Panc1 (cell line): ENCODE measurements around the gene PODNL1. TPM values are rescaled to one million over a fixed set of nuclear protein-coding genes. Genes with fewer than 3 reads are reported as not detected.

Source experiments
- ATAC-seq: fragments of 200-7000 bp; cut with Tn5 transposase; 2 replicates; pipeline ENCODE4 v1.9.1; 2020; ENCODE audit warnings: mild to moderate bottlenecking, moderate library complexity
- BruUV-seq: library from RNA; stranded (reverse); fragments of 400-500 nt; replicated peaks from 2 replicates; lab custom pipeline; 2021; lab: Mats Ljungman, UMichigan
- CTCF ChIA-PET: fragments of 300-600 bp; sonication (Branson Sonifier 250); formaldehyde crosslinking; loops from one replicate; lab custom pipeline; 2022; ENCODE audit warnings: antibody characterized with exemption; lab: Charles Lee
- POLR2A ChIA-PET: fragments of 300-600 bp; sonication (Branson Sonifier 250); formaldehyde crosslinking; loops from one replicate; lab custom pipeline; 2022; ENCODE audit warnings: antibody characterized with exemption; lab: Charles Lee
- DNase-seq: peaks from one replicate; pipeline ENCODE4 v3.0.0-alpha.2; 2010; ENCODE audit warnings: low read depth, low spot score
- H3K27ac ChIP-seq: 2 replicates; pipeline ENCODE4 v1.5.1; 2011; ENCODE audit warnings: mild to moderate bottlenecking, low read length, inconsistent platforms
- H3K27me3 ChIP-seq: fragments of 200-500 bp; sonication (Bioruptor generic); 2 replicates; pipeline ENCODE4 v1.6.0; 2014; ENCODE audit warnings: low read length, inconsistent platforms; ENCODE audit not compliant: control insufficient read depth, insufficient read depth
- H3K36me3 ChIP-seq: fragments of 200-500 bp; sonication (Bioruptor generic); 2 replicates; pipeline ENCODE4 v1.5.1; 2014; ENCODE audit warnings: inconsistent platforms, mild to moderate bottlenecking, low read length, moderate library complexity; ENCODE audit not compliant: control insufficient read depth, insufficient read depth
- H3K4me1 ChIP-seq: 2 replicates; pipeline ENCODE4 v1.5.1; 2011; ENCODE audit warnings: inconsistent platforms, mild to moderate bottlenecking, low read length, moderate library complexity; ENCODE audit not compliant: control insufficient read depth, insufficient read depth
- H3K4me3 ChIP-seq, 2 experiments: 2 replicates each; pipeline ENCODE4 v1.5.1; 2011 to 2012; ENCODE audit warnings: low read depth in 2 of 2, low read length in 2 of 2, mild to moderate bottlenecking in 2 of 2, inconsistent platforms in 1 of 2, moderate library complexity in 1 of 2
- H3K9me3 ChIP-seq: fragments of 200-500 bp; sonication (Bioruptor generic); 2 replicates; pipeline ENCODE4 v1.5.1; 2014; ENCODE audit warnings: low read depth, mild to moderate bottlenecking, inconsistent platforms, low read length, moderate library complexity; ENCODE audit not compliant: control insufficient read depth, insufficient read depth
- POLR2AphosphoS5 ChIP-seq: IDR thresholded peaks from 2 replicates; pipeline ENCODE4 v1.6.1; 2012; ENCODE audit warnings: mild to moderate bottlenecking, low read depth, low read length, moderate library complexity
- SIN3A ChIP-seq: IDR thresholded peaks from 2 replicates; pipeline ENCODE4 v1.6.1; 2012; ENCODE audit warnings: low read depth, mild to moderate bottlenecking, low read length, moderate library complexity, borderline replicate concordance; ENCODE audit not compliant: insufficient read depth
- TCF7L2 ChIP-seq: IDR thresholded peaks from 2 replicates; pipeline ENCODE4 v1.6.1; 2011; ENCODE audit warnings: mild to moderate bottlenecking, low read depth, low read length, inconsistent platforms
- in situ Hi-C: cut with HindIII; loops from 2 replicates; pipeline ENCODE4 v1.10.0; 2016; ENCODE audit warnings: low sequenced_read_pairs, low pct_unique_long_range_greater_than_20kb
- intact Hi-C: fragments of 100-400 bp; cut with micrococcal nuclease; formaldehyde crosslinking; loops from one replicate; pipeline ENCODE4 v1.10.0; 2022; ENCODE audit not compliant: unreplicated experiment
- total RNA-seq: library from RNA; stranded (reverse); gene quantifications from one replicate; pipeline ENCODE4 v1.2.1, GENCODE V29; 2021; ENCODE audit not compliant: unreplicated experiment
- TF ChIP-seq, protein P1 (sequence below): fragments of 450-650 bp; IDR thresholded peaks from 2 replicates; pipeline ENCODE4 v1.5.1; 2017; ENCODE audit warnings: mild to moderate bottlenecking
- TF ChIP-seq, protein P2 (sequence below), 2 experiments: IDR thresholded peaks; 2 replicates each; pipeline ENCODE4 v1.6.1; 2011 to 2012; ENCODE audit warnings: low read depth in 2 of 2, control low read depth in 1 of 2, low read length in 1 of 2, mild to moderate bottlenecking in 1 of 2, moderate library complexity in 1 of 2; ENCODE audit not compliant: insufficient read depth in 1 of 2

Gene PODNL1
- total RNA-seq, 1 experiment from 2014 or later, result 1.4 TPM

DNA sequence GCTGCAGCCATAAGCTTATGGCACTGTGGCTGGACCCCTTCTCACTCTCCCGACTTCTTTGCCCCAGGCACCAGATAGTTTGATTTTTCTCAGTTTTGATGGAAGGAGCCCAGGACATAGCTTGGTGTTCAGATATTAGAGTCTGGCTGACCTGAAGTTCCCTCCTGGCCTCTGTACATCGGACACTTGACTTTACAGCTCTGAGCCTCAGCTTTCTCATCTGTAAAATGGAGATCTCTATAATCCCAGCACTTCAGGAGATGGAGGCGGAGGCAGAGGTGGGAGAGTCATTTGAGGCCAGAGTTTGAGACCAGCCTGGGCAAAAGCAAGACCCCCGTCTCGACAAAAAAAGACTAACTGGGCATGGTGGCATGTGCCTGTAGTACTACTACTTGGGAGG, 31.3 kb downstream of the PODNL1 start:
- Histone ChIP-seq H3K27me3 (no peaks in the 10 kb centered on the region), H3K9me3 (no peaks in the 10 kb centered on the region), H3K4me3 (peak overlapping the region; percentile 67 to 68), H3K4me1 (no peaks in the 10 kb centered on the region), H3K27ac (peak overlapping the region; percentile 8; the same call in 1 of the 2 replicates), H3K36me3 (no peaks in the 10 kb centered on the region; the same call in 1 of the 2 replicates)
- in situ Hi-C loops (no loop called here), intact Hi-C loops (no loop called here)
- POLR2A ChIA-PET, result no interaction called here
- no TSS peak for BruUV-seq
- no peak for ATAC-seq
- CTCF ChIA-PET, result no interaction called here
- TF ChIP-seq TCF7L2, result no peak
- DNase-seq, result no peak

- Histone ChIP-seq H3K9me3 (no peaks in the 10 kb centered on the region), H3K27ac (peak overlapping the region; percentile 8), H3K4me3 (peak overlapping the region; percentile 67 to 68), H3K4me1 (no peaks in the 10 kb centered on the region), H3K36me3 (no peaks in the 10 kb centered on the region; the same call in 1 of the 2 replicates), H3K27me3 (no peaks in the 10 kb centered on the region)
- in situ Hi-C loops, result no loop called here
- no TSS peak for BruUV-seq
- peak; percentile 49 for ATAC-seq
- intact Hi-C loops, result no loop called here
- CTCF ChIA-PET, result no interaction called here
- no peak for DNase-seq
- TF ChIP-seq SIN3A, result no peak
- no peak for TF ChIP-seq TCF7L2
- TF ChIP-seq, protein P1, sequence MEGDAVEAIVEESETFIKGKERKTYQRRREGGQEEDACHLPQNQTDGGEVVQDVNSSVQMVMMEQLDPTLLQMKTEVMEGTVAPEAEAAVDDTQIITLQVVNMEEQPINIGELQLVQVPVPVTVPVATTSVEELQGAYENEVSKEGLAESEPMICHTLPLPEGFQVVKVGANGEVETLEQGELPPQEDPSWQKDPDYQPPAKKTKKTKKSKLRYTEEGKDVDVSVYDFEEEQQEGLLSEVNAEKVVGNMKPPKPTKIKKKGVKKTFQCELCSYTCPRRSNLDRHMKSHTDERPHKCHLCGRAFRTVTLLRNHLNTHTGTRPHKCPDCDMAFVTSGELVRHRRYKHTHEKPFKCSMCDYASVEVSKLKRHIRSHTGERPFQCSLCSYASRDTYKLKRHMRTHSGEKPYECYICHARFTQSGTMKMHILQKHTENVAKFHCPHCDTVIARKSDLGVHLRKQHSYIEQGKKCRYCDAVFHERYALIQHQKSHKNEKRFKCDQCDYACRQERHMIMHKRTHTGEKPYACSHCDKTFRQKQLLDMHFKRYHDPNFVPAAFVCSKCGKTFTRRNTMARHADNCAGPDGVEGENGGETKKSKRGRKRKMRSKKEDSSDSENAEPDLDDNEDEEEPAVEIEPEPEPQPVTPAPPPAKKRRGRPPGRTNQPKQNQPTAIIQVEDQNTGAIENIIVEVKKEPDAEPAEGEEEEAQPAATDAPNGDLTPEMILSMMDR, result no peak
- TF ChIP-seq, protein P2, sequence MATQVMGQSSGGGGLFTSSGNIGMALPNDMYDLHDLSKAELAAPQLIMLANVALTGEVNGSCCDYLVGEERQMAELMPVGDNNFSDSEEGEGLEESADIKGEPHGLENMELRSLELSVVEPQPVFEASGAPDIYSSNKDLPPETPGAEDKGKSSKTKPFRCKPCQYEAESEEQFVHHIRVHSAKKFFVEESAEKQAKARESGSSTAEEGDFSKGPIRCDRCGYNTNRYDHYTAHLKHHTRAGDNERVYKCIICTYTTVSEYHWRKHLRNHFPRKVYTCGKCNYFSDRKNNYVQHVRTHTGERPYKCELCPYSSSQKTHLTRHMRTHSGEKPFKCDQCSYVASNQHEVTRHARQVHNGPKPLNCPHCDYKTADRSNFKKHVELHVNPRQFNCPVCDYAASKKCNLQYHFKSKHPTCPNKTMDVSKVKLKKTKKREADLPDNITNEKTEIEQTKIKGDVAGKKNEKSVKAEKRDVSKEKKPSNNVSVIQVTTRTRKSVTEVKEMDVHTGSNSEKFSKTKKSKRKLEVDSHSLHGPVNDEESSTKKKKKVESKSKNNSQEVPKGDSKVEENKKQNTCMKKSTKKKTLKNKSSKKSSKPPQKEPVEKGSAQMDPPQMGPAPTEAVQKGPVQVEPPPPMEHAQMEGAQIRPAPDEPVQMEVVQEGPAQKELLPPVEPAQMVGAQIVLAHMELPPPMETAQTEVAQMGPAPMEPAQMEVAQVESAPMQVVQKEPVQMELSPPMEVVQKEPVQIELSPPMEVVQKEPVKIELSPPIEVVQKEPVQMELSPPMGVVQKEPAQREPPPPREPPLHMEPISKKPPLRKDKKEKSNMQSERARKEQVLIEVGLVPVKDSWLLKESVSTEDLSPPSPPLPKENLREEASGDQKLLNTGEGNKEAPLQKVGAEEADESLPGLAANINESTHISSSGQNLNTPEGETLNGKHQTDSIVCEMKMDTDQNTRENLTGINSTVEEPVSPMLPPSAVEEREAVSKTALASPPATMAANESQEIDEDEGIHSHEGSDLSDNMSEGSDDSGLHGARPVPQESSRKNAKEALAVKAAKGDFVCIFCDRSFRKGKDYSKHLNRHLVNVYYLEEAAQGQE (IDR thresholded peaks at IDR 0.05; ENCODE audit: insufficient read depth in 1 of 2, low read depth in 2 of 2, low read length in 1 of 2), result no peak
- TF ChIP-seq POLR2AphosphoS5, result no peak
- POLR2A ChIA-PET, result no interaction called here
Measured at GRCh38 chr19:13906521-13906904, 31.7 kb downstream of the PODNL1 start.

DNA sequence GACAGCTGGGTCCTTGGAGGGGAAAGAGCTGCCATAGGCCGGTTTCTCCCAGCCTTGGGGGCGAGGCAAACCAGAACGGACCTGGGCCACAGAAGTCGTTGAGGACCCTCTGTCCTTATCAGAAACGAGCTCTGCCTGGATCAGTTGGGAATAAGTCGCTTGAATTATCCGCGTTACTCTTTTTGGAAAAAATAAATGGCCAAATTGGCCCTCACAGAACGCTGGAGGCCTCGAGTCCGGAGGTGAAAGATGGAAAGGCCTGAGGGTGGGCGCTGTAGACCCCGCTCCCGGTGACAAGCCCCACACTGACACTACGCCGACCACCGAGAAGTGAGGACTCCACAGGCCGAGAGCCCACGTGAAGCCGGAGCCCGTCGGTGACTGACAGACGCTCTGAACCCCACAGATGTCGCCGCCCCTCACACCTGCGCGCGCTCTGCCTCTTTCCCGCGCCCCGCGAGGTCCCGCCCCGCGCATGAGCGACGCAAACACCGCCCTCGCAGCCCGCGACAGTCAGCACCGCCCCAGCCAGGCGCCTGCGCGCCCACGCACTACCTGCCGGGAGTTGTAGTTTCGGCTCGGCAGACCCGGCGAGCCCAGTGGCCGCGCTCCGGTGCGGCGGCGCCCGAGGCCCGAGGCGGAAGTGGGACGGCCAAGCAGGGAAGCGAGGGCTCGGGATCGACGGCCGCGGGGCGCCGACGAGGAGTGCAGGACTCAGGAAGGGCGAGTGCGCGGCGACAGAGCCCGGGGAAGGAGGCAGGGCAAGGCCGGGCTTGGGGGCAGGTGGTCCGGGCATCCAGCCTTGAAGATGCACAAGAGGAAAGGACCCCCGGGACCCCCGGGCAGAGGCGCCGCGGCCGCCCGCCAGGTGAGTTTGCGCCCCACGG, 32.3 kb downstream of the PODNL1 start, which contains the start of the genes BRME1 and CC2D1A:
Gene BRME1, minus strand, starts transcription at position 484 of the 887 bp plus-strand sequence. CDS start 1,225 bp downstream, outside the sequence.
Gene CC2D1A, plus strand, starts transcription at position 568 of the 887 bp plus-strand sequence. Its CDS starts 241 bp downstream, at position 809.
- POLR2A ChIA-PET, result interaction anchor here (0.6 kb wide), 1 partner anchor 1917 kb away, joined by 3 read pairs; no protein-coding TSS in a partner anchor
- in situ Hi-C loops (no loop called here), intact Hi-C loops (no loop called here)
- ATAC-seq (peak; percentile 99), DNase-seq (peak; percentile 39)
- peak; percentile 35; the same call in 1 of the 2 replicates for TF ChIP-seq SIN3A
- TF ChIP-seq, protein P1, result no peak
- CTCF ChIA-PET, result interaction anchor here (0.6 kb wide), 1 partner anchor 18 kb away, joined by 4 read pairs; no protein-coding TSS in a partner anchor
- peak within 1 kb of the TSS; percentile 69 for H3K27ac ChIP-seq
- H3K4me3 ChIP-seq, result peak within 1 kb of the TSS; percentile 67 to 68
- H3K36me3 ChIP-seq, result no peaks in the 10 kb centered on the region; the same call in 1 of the 2 replicates
- H3K27me3 ChIP-seq, result no peaks in the 10 kb centered on the region
- H3K9me3 ChIP-seq, result no peaks in the 10 kb centered on the region
- H3K4me1 ChIP-seq, result no peaks in the 10 kb centered on the region
- no TSS peak for BruUV-seq
